Uterus (tissue), 2 donors: ENCODE data around the gene APPL2.

Source experiments
- POLR2A ChIP-seq, 2 donors: fragments of 450-650 bp; IDR thresholded peaks; one replicate each; pipeline ENCODE4 v1.6.1; 2016; ENCODE audit warnings: antibody characterized with exemption in 2 of 2, mild to moderate bottlenecking in 1 of 2, moderate library complexity in 1 of 2
- TF ChIP-seq, protein P1 (sequence below), 4 experiments: fragments of 200-600 bp in 2 of 4; fragments of 450-650 bp in 2 of 4; sonication (generic) in 2 of 4; IDR thresholded peaks; one replicate each; pipeline ENCODE4 v1.5.1; 2016 to 2019; ENCODE audit warnings: antibody characterized with exemption in 4 of 4, mild to moderate bottlenecking in 2 of 4, moderate library complexity in 1 of 4

DNA sequence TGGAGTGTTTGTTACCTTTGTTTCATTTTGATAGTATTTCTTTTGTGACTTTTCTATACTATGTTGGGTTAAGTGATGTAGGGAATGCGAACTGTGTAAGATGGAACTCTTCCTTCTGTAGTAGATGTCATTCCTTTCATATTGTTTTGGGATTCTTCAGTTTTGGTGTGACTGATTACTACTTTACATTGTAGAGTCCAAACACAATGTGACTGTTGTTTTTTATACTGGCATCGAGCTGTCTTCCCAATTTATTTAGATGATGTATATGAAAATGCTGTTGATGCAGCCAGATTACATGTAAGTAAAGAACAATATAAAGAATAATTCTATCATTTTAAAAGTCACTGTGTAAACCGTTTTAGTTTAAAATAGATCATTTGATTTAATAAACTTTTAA, 93.7 kb downstream of the APPL2 start:
- TF ChIP-seq, protein P1, sequence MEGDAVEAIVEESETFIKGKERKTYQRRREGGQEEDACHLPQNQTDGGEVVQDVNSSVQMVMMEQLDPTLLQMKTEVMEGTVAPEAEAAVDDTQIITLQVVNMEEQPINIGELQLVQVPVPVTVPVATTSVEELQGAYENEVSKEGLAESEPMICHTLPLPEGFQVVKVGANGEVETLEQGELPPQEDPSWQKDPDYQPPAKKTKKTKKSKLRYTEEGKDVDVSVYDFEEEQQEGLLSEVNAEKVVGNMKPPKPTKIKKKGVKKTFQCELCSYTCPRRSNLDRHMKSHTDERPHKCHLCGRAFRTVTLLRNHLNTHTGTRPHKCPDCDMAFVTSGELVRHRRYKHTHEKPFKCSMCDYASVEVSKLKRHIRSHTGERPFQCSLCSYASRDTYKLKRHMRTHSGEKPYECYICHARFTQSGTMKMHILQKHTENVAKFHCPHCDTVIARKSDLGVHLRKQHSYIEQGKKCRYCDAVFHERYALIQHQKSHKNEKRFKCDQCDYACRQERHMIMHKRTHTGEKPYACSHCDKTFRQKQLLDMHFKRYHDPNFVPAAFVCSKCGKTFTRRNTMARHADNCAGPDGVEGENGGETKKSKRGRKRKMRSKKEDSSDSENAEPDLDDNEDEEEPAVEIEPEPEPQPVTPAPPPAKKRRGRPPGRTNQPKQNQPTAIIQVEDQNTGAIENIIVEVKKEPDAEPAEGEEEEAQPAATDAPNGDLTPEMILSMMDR (IDR thresholded peaks at IDR 0.05) = no peak
- no peak for TF ChIP-seq POLR2A (IDR thresholded peaks at IDR 0.05)
